ENCODE measurements around the gene RNASEH2A. TPM values are rescaled to one million over a fixed set of nuclear protein-coding genes. Genes with fewer than 3 reads are reported as not detected.

Gene RNASEH2A
- total and polyA plus RNA-seq, 2 of the 13 experiments (the other 11 are each of a cell fraction or from before 2014, with no cell fraction given) = 25.1 to 35.8 TPM

GRCh38 chr19:12825254-12826131 lies 19.1 kb downstream of the RNASEH2A start (continued):
- TF ChIP-seq SAFB2 (CRISPR knock-in tag; IDR thresholded peaks at IDR 0.05; ENCODE audit: borderline replicate concordance, low read depth) = 0 out of 2 replicates have a peak, but pooled peaks have one; percentile 45
- 0 out of 2 replicates have a peak, but pooled peaks have one; percentile 29 for TF ChIP-seq ZNF639 (CRISPR knock-in tag; conservative IDR thresholded peaks at IDR 0.05)
- peak; percentile 92 for TF ChIP-seq TFDP1 (CRISPR knock-in tag; IDR thresholded peaks at IDR 0.05; ENCODE audit: borderline replicate concordance)
- peak; percentile 28; the same call in 1 of the 2 replicates for TF ChIP-seq ZNF768 (CRISPR knock-in tag; IDR thresholded peaks at IDR 0.05)
- peak; percentile 47; the same call in 1 of the 2 replicates for TF ChIP-seq YEATS2 (CRISPR knock-in tag; IDR thresholded peaks at IDR 0.05; ENCODE audit: borderline replicate concordance)
- TF ChIP-seq KDM5B (CRISPR knock-in tag; IDR thresholded peaks at IDR 0.05; ENCODE audit: borderline replicate concordance) = peak; percentile 57; the same call in 1 of the 2 replicates
- no peak for TF ChIP-seq NCOR1 (IDR thresholded peaks at IDR 0.05; ENCODE audit: borderline replicate concordance, low read length)
- TF ChIP-seq FOXO1 (CRISPR knock-in tag; IDR thresholded peaks at IDR 0.05) = 0 out of 2 replicates have a peak, but pooled peaks have one; percentile 26
- no peak for TF ChIP-seq ZNF326 (CRISPR knock-in tag; IDR thresholded peaks at IDR 0.05; ENCODE audit: borderline replicate concordance)
- TF ChIP-seq NR1H2 (CRISPR knock-in tag; IDR thresholded peaks at IDR 0.05; ENCODE audit: borderline replicate concordance, low read depth) = no peak
- TF ChIP-seq PTBP1 (IDR thresholded peaks at IDR 0.05; ENCODE audit: low read depth, low read length, poor library complexity, severe bottlenecking) = no peak
- no peak for TF ChIP-seq SOX13 (IDR thresholded peaks at IDR 0.05)
- peak in 1 of 2 experiments; percentile 22; a peak in 1 of 4 replicates for TF ChIP-seq SOX13 (CRISPR knock-in tag; conservative IDR thresholded peaks at IDR 0.05 in 1 of 2, IDR thresholded peaks at IDR 0.05 in 1 of 2)
- TF ChIP-seq KAT8 (CRISPR knock-in tag; IDR thresholded peaks at IDR 0.05) = 0 out of 2 replicates have a peak, but pooled peaks have one; percentile 33
- no peak for TF ChIP-seq FOXC1 (CRISPR knock-in tag; IDR thresholded peaks at IDR 0.05; ENCODE audit: borderline replicate concordance)
- no peak for TF ChIP-seq RFX5 (IDR thresholded peaks at IDR 0.05; ENCODE audit: low read depth, low read length)
- TF ChIP-seq KDM2A (CRISPR knock-in tag; IDR thresholded peaks at IDR 0.05; ENCODE audit: borderline replicate concordance, low read depth) = peak; percentile 73; the same call in 1 of the 2 replicates
- no peak for TF ChIP-seq NR3C1 (CRISPR knock-in tag; IDR thresholded peaks at IDR 0.05)
- no peak for TF ChIP-seq SOX6 (IDR thresholded peaks at IDR 0.05)
- 0 out of 2 replicates have a peak, but pooled peaks have one; percentile 18 for TF ChIP-seq SOX6 (CRISPR knock-in tag; IDR thresholded peaks at IDR 0.05)
- no peak for TF ChIP-seq SIX1 (CRISPR knock-in tag; IDR thresholded peaks at IDR 0.05; ENCODE audit: borderline replicate concordance)
- no peak for TF ChIP-seq CREB3 (CRISPR knock-in tag; IDR thresholded peaks at IDR 0.05)
- 0 out of 2 replicates have a peak, but pooled peaks have one; percentile 20 for TF ChIP-seq THRA (CRISPR knock-in tag; IDR thresholded peaks at IDR 0.05; ENCODE audit: borderline replicate concordance)
- peak; percentile 58; the same call in 1 of the 2 replicates for TF ChIP-seq AHR (CRISPR knock-in tag; IDR thresholded peaks at IDR 0.05)
- peak; percentile 28; the same call in 1 of the 2 replicates for TF ChIP-seq ZNF605 (CRISPR knock-in tag; IDR thresholded peaks at IDR 0.05)
